HL-60/S4 (cell line): ENCODE results near the gene DOCK2.

ENCODE experiments used
- in situ Hi-C: fragments of 300-500 bp; cut with MboI; formaldehyde crosslinking; loops from 2 replicates; pipeline ENCODE4 v1.14.3; 2022; ENCODE audit warnings: low sequenced_read_pairs

The DOCK2 gene

DNA sequence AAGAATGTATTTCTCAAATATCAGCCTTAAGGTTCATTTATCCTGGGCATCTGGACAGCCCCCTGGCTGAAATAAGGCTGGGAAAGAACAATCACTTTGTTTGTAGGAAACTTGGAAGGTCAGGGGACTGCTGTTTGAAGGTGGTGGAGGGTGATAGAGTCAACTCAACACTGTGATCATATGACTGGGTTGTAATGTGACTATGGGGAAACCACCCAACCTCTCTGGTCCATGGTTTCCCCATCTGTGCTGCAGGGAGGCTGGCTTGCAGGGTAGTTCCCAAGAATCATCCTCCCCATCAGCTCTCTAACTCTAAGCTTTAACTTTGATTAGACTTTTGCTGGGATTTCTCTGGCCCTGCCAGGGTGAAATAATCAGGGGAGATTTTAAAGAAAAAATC, 333.3 kb downstream of the DOCK2 start:
- in situ Hi-C loops = no loop called here

DNA sequence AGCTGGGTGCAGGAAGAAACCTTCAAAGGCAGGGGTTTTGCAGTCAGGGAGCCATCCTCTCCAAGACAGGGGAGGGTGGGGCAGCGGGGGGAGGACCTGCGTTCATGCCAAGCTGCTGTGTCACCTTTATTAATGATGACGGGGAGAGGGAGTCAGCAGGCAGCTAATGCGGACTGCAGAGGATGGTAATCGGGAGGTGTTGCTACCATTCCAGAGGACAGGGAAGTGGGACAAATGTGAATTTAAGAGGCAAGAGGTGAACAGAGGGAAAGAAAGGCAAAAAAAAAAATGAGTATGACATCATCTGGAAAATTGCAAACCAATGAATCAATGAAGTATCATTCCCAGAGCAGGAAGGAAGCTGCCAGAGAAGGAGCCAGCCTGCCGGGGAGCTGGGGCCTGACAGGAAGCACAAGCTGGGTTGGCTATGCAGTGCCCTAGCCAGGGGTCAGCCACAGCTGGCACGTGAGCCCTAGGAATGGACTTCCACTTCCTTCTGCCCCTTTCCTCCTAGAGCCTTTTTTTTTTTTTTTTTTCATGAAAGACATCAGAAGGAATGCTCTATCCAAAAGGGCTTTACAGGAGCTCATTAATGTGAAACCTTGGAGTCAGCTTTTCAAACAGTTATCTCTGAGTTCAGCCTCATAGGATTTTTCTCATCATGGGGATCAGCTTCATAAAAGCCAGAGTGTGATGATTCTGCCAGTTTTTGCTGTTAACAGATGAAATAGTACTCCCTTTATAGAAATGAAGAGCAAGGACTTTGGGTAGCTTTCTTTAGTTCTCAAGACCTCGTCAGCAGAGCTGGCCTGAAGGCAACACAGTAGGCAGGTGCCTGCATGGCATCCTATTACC, 334.1 kb downstream of the DOCK2 start:
- in situ Hi-C loops = no loop called here

DNA sequence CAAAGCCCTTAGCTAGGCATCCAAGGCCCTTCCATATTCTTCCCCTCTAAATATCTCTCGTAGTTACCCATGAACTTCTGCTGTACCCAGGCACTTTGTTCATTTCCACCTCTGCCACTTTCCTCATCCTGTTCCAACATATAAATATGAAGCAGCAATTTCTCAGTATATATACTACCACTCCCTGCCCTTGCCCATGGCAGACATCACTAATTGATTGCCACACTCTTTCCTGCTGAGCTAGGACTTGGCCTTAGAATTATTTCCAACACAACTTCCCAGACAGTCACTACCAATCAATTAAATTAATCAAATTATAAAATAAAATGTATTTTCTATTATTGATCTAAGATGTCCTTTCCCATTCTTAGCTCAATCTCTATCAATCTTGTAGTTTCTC, 334.7 kb downstream of the DOCK2 start:
- in situ Hi-C loops = no loop called here

DNA sequence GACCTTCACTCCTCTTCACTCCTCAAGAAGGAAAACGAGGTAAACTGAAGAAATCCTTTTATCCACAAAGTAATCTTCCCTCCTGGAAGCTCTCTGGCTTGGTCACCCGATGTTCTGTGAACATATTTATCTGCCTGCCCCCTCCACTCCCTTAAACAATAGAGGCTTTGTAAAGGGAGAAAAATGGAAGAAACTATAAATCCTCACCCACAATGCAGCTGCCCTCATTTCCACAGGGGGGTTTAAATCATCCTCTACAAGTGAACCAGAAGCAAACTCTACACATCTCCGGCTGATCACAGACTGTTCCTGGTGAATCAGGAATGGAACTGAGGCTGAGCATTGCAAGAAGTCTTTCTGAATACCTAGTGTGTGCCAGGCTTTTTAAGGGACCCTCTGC, 336.0 kb downstream of the DOCK2 start:
- in situ Hi-C loops = no loop called here

DNA sequence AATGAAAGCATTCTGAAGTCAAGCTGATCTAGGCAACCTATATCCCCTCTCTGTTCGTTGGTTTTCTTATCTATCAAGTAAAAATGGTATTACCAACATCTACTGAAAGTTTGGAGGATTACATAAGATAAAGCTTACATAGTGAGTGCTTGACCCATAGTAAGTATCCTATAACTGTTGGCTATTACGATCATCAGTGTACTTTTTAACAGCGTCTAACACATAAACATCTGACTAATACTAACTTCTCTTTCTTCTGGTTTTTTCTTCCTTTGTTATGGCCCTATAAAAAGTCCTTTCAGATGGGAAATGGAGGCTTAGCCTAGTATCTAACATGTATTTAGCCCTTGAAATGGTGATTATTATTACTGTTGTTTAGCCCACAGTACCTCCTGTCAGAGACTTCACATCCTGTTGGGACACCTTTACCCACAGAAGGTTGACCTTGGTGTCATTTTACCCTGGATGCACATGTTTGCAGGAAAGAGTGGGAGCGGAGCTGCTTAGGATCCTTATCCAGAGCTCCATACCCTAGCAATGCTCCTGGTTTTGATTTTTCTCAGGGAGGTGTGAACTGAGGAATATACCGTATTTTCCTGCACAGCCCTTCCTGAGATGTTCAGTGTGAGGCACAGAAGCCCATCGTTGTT, 337.2 kb downstream of the DOCK2 start:
- in situ Hi-C loops = no loop called here

- in situ Hi-C loops = no loop called here
Observed at GRCh38 chr5:169978714-169979113, 341.6 kb downstream of the DOCK2 start.

DNA sequence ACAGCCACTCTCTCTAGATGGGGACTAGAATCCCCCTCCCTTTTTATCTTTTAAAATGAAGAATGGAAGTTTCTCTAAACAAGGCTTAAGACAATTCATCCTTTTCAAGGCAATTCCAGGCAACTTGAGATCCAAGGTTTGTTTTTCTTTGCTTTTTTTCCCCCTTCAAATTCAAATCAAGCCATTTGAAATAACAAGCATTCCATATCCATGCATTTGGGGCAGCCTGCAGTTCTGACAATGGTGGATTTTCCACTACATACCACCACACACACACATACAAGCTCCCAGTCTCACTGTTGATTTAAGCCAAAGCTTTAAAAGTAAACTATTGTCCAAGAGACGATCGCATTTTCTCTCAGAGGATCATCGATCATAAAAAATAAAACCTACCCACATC, 342.8 kb downstream of the DOCK2 start:
- in situ Hi-C loops = no loop called here

DNA sequence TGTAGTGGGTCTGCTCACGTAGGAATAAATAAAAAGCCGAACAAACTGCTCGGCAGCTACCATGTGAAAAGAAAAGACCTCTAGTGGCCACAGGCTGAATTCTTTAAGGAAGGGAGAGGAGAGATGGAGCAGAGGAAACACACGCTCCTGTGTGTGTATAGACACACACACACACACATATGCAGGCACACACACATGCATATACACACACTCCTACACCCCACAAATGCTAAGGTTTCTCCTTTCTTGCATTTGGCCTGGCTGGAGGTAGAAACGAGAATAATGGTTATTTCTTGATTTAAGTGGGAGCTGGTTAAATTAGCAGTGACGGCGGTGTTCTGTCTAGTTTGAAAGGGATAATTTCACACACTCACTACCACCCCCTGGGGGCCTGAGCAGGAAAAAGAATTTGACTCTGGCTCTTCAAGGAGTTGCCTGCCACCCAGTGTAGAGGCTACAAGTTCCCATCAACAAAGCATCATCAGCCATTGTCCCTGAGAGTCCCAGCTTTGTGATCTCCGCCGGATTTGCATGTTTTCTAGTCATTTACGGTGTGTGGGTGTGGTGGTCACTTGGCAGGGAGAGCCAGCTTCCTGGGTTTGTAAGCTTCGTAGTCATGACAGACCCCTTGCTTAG, 343.5 kb downstream of the DOCK2 start, which contains the start of gene INSYN2B:
INSYN2B (minus strand) TSS at position 78 of the 636 bp plus-strand sequence. CDS start 96,597 bp downstream, outside the sequence.
- in situ Hi-C loops = no loop called here

- in situ Hi-C loops = no loop called here
Observed at GRCh38 chr5:169988206-169988605, 351.1 kb downstream of the DOCK2 start.

GRCh38 chr5:169988947-169989346, 351.9 kb downstream of the DOCK2 start:
- in situ Hi-C loops = no loop called here

DNA sequence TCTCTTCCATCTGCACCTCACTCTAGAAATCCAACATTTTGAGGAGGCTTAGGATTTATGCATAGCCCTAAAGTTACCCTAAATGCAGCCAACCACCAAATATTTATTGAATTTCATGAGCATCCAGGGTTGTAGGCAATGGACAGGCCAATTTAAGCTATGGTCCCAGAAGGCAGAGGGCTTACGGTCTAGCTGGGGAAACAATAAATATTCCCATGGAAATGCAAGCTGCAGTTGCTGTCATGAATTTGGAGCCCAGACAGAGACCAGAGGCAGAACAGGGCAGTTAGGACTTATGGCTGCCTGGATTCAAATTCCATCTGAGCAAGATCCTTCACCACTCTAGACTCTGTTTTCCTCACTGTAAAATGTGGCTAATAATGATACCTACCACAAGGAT, 352.3 kb downstream of the DOCK2 start:
- in situ Hi-C loops = no loop called here

DNA sequence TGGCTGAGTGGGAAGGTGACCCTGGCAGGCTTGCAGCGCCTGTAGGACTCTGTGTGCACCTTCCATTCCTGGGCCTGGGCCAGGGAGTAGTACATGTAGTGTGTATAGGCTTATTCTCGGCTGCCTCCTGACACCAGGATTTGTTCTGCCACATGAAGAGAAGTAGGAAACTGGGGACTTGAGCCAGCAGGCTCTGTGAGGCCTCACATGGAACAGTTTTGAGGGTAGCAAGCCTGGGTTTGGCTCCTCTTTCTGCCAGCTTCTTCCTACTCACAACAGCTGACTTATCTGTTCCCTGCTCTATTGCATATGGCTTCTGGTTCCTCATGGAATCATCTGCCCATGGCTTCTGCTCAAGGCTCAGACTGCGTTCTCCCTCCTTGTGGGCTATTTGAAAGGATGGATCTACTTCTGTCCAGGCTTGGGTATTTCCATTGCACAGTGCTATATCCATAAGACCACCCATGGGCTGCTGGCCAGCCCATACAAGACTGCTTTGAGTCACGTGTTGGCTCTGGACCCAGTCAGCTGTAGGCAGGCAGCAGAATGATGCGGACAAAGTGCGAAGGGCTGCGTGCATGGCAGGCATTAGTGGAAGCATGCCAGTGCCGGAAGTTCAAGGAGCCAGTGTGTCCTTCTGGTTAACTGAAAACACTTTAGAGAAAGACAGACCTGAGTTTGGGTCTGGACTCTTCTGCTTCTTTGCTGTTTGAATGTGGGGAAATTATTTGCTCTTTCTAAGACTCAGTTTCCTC, 354.2 kb downstream of the DOCK2 start:
- in situ Hi-C loops = no loop called here

DNA sequence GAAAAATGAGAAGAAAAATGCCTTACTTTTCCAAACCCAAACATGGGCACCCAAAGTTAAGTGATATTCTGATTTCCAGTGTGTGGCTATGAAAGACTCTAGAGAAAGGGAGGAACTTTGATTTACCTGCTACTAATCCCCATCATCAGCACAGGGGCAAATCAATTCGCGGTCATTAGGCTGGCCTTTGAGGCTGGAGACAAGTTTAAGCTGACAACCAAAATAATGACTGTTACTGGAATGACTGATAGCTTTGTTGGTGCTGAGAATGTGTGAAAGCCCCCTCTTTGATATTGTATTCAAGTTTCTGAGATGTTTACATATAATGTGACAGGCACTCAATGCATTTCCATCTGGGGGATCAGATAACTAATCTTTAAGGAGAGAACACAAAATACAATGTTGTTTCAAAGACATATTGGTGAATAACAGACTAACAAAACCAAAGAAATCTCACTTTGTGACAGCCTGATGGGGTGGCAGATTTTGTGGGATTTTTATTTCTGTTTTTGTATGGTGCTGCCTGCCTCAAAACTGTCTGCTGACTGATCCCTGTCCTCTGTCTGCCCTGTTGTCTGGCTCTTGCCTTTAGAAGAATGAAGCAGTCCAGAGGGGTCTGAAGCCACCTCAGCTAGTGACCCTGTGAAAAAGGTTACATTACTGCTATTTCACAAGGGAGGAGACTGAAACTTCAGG, 355.9 kb downstream of the DOCK2 start:
- in situ Hi-C loops = no loop called here

GRCh38 chr5:169993485-169993790, 356.4 kb downstream of the DOCK2 start:
- in situ Hi-C loops = no loop called here

DNA sequence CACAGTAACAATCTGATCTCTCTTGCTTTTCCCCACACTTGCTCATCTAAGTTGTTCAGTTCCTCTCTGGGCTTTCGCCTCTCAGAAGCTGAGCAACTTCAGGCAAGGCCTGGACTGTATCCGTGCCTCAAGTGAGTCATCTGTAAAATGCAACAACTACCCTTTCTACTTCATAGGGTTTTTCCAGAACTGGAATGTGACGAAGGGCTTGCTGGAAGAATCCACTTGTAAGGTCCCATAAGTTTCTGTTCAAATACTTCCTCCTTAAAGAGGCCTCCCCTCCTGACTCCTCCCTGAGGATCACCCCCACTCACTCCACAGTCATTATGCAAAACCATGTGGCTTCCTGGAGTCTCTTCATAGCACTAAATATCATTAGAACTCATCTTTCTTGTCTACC, 360.7 kb downstream of the DOCK2 start:
- in situ Hi-C loops = no loop called here

GRCh38 chr5:169999621-170000020, 362.5 kb downstream of the DOCK2 start:
- in situ Hi-C loops = no loop called here

- in situ Hi-C loops = no loop called here
Observed at GRCh38 chr5:170000155-170000554, 363.1 kb downstream of the DOCK2 start.

- in situ Hi-C loops = no loop called here
Observed at GRCh38 chr5:170006021-170006420, 368.9 kb downstream of the DOCK2 start.

GRCh38 chr5:170008376-170008775, 371.3 kb downstream of the DOCK2 start:
- in situ Hi-C loops = no loop called here

DNA sequence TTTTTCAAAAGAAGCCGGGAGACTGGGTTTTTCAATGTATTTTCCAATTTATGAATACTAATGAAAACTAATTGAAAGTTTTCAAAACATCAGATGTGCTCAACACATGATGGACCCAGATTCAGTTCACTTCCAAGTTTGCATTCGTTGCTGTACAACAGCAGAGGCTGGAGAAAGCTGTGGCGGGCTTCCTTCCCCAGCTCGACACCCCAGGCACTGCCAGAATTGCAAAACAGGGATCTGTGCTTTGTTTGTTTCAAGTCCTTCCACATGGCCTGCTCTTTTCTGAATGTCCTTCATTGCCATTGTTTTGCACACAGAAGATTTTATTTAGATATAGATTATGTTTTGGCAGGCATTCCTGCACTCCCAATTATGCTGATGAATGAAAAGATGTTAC, 373.5 kb downstream of the DOCK2 start:
- in situ Hi-C loops = no loop called here

DNA sequence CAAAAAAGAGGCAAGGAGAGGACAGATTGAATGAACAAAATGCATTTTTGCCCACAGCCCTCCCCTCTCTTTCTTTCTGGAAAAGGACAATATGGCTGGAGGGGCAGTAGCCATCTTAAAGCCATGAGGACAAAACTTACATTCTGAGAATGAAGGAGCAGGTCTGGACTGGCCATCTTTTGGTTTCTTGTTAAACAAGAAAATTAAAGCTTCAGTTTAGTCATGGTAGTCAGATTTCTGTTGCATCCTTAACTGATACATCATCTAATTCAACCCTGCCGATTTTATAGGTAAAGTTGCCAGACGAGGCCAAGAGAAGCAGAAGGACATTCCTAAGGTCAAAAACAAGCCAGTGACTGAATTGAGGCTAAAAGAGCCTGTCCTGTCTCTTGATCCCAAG, 374.7 kb downstream of the DOCK2 start:
- in situ Hi-C loops = no loop called here
